KOPT-K1 (cell line): ENCODE data around the gene DCTN1.
"Not testable (repeated sequence)": the region's sequence is repeated elsewhere in the genome, so short reads cannot be mapped to it uniquely, and the experiment has no call there.

Experiments
- H3K27ac ChIP-seq: fragments of 200-600 bp; sonication (generic); 2 replicates; pipeline ENCODE4 v1.5.1; 2016; ENCODE audit warnings: antibody characterized with exemption, mild to moderate bottlenecking, low read depth, low read length; ENCODE audit not compliant: poor library complexity, severe bottlenecking
- H3K36me3 ChIP-seq: fragments of 200-600 bp; sonication (generic); 2 replicates; pipeline ENCODE4 v1.5.1; 2017; ENCODE audit warnings: antibody characterized with exemption, mild to moderate bottlenecking, low read length, moderate library complexity; ENCODE audit not compliant: insufficient read depth
- H3K9me3 ChIP-seq: fragments of 200-600 bp; sonication (generic); 2 replicates; pipeline ENCODE4 v1.5.1; 2017; ENCODE audit warnings: antibody characterized with exemption, low read length, mild to moderate bottlenecking; ENCODE audit not compliant: insufficient read depth, poor library complexity, severe bottlenecking

DCTN1 gene

GRCh38 chr2:74367789-74368188 is 12.3 kb downstream of the DCTN1 start:
- peaks cover 98% of the 10 kb centered on the region for H3K36me3 ChIP-seq
- no peak overlapping the region for H3K27ac ChIP-seq
- H3K9me3 ChIP-seq: no peaks in the 10 kb centered on the region

GRCh38 chr2:74366036-74366435 is 14.1 kb downstream of the DCTN1 start:
- no peak overlapping the region for H3K27ac ChIP-seq
- H3K36me3 ChIP-seq: peaks cover 100% of the 10 kb centered on the region
- H3K9me3 ChIP-seq: no peaks in the 10 kb centered on the region

GRCh38 chr2:74364533-74365505 is 15.3 kb downstream of the DCTN1 start:
- H3K27ac ChIP-seq: no peak overlapping the region
- peaks cover 100% of the 10 kb centered on the region for H3K36me3 ChIP-seq
- no peaks in the 10 kb centered on the region for H3K9me3 ChIP-seq

GRCh38 chr2:74361327-74361726 is 18.8 kb downstream of the DCTN1 start:
- H3K9me3 ChIP-seq: no peaks in the 10 kb centered on the region
- H3K36me3 ChIP-seq: peaks cover 100% of the 10 kb centered on the region
- no peak overlapping the region for H3K27ac ChIP-seq

GRCh38 chr2:74357627-74358026 is 22.5 kb downstream of the DCTN1 start:
- peaks cover 67% of the 10 kb centered on the region for H3K36me3 ChIP-seq

GRCh38 chr2:74349889-74350288 is 30.2 kb downstream of the DCTN1 start:
- H3K36me3 ChIP-seq: no peaks in the 10 kb centered on the region
- H3K27ac ChIP-seq: no peak overlapping the region
- H3K9me3 ChIP-seq: no peaks in the 10 kb centered on the region

More at GRCh38 chr2:74357627-74358026, 22.5 kb downstream of the DCTN1 start:
- Histone ChIP-seq H3K27ac (no peak overlapping the region), H3K9me3 (no peaks in the 10 kb centered on the region)

- Histone ChIP-seq H3K27ac (no peak overlapping the region), H3K9me3 (no peaks in the 10 kb centered on the region), H3K36me3 (no peaks in the 10 kb centered on the region)
These were observed 32.4 kb downstream of the DCTN1 start for GRCh38 chr2:74347742-74348141.

GRCh38 chr2:74347303-74347702 is 32.8 kb downstream of the DCTN1 start:
- no peak overlapping the region for H3K27ac ChIP-seq
- H3K9me3 ChIP-seq: no peaks in the 10 kb centered on the region
- H3K36me3 ChIP-seq: no peaks in the 10 kb centered on the region

- no peaks in the 10 kb centered on the region for H3K36me3 ChIP-seq
- no peak overlapping the region for H3K27ac ChIP-seq
- no peaks in the 10 kb centered on the region for H3K9me3 ChIP-seq
These were observed 34.7 kb downstream of the DCTN1 start for GRCh38 chr2:74345272-74345943.

- no peaks in the 10 kb centered on the region for H3K36me3 ChIP-seq
- H3K27ac ChIP-seq: no peak within 1 kb of the TSS
- H3K9me3 ChIP-seq: no peaks in the 10 kb centered on the region
These were observed 36.8 kb downstream of the DCTN1 start, which contains the start of gene SLC4A5 for GRCh38 chr2:74343316-74343715. TSS of gene SLC4A5 (minus strand) at chr2:74343416. CDS start at chr2:74315023, 28,393 bp downstream.

- H3K27ac ChIP-seq, H3K9me3 ChIP-seq, H3K36me3 ChIP-seq: not testable (repeated sequence)
These were observed 43.9 kb downstream of the DCTN1 start for GRCh38 chr2:74336227-74336626.

GRCh38 chr2:74334931-74335333 is 45.2 kb downstream of the DCTN1 start:
- no peak overlapping the region for H3K27ac ChIP-seq
- no peaks in the 10 kb centered on the region for H3K9me3 ChIP-seq
- H3K36me3 ChIP-seq: no peaks in the 10 kb centered on the region

- H3K27ac ChIP-seq: no peak overlapping the region
- H3K9me3 ChIP-seq: no peaks in the 10 kb centered on the region
- no peaks in the 10 kb centered on the region for H3K36me3 ChIP-seq
These were observed 46.1 kb downstream of the DCTN1 start for GRCh38 chr2:74333896-74334586.

- Histone ChIP-seq H3K36me3 (no peaks in the 10 kb centered on the region), H3K9me3 (no peaks in the 10 kb centered on the region), H3K27ac (no peak overlapping the region)
These were observed 46.9 kb downstream of the DCTN1 start for GRCh38 chr2:74333175-74333574.
